Femur (tissue), 1 donor: ENCODE measurements around the gene PXDN.

Experiments
- DNase-seq: peaks from one replicate; pipeline ENCODE4 v3.0.0-alpha.2; 2017

PXDN gene

DNA sequence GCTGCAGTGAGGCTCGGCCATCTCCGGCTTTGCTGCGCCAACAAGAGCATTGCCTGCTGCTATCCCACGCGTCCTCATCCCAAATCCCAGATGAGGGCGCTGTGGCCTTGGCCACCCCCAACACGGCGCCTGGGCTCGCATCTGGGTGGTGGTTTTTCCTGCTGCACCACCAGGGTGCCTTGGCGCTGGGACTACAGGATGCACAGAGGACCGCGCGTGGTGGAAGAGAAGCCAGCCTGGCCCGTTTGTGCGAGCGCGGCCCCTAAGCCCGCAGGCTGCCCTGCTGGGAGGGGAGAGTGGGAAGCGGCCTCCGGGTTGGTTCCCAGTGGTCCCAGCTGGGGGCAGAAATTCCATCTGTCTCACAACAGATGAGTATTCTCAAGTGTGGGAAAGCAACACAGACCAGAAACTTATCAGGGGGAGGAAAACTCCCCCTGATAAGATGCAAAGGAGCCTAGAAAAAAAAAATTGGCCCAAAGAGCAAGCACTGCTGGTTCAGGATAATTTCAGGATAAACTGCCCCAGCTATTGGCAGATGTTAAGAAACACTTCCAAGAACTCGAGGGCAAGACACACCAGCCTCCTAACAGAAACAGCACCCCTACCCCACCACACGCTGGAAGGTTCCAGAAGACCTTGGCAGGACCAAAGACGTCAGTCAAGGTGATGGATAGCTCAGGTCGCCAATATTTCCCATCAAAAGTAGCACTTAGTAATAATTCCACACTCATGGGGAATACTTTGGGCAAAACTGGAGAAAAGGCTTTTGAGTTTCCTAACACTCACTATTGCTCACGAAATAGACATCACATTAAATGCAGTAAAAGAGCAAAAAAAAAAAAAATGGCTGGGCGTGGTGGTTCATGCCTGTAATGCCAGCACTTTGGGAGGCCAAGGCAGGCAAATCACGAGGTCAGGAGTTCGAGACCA, 152.1 kb downstream of the PXDN start:
- DNase-seq: peak; percentile 75

DNA sequence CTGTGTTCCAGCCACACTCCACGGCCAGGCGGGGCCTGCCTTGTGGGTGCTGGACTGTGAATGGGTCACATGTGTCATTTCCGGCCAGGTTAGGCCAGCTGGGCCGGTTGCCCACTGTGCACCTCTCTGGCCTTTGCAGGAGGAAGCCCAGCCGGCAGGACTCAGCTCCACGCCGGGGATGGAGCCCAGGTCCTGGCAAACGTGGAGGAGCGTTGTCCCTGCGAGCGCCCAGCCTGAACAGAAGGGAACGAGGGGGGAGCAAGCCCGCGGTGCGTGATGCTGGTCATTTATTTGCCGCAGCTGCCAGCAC, 152.9 kb downstream of the PXDN start:
- peak; percentile 26 for DNase-seq

DNA sequence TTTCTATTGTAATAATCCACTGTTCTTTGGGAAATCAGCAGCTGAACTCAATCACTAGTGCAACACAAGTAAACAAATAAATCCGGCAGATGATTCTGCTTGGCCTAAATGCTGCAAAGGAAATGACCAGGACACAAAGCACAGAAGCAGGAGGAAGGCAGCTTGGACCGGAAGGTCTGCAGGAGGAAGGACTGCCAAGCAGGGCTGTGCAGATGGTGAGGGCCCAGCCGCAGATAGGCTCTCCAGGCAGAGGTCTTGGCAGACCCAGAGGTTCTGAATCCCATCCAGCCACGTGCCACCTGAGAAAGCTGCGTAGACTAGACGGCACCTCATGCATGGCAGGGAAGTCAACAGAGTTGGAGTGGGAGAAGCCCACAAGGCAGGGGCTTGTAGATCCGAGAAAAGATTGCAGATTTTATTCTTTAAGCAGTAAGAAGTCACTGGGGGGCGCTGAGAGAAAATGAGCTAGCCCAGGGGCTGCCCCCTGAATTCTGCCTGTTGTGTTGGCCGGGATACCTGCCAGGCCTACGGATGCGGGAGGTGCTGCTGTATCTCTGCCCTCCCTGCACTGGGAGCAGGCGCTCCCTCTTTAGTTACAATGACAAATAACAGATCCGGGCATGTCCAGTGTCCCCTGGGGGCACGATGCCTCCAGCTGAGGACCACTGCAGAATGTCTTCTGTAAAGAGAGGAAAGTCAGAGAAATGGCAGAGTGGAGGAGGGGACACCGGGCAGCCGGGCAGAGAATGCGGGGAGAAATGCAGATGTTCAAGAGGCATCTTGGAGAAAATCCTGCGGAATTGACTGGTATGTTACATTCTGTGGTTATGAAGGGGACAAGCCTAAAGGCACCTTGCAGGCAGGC, 153.5 kb downstream of the PXDN start:
- DNase-seq: peak; percentile 37

DNA sequence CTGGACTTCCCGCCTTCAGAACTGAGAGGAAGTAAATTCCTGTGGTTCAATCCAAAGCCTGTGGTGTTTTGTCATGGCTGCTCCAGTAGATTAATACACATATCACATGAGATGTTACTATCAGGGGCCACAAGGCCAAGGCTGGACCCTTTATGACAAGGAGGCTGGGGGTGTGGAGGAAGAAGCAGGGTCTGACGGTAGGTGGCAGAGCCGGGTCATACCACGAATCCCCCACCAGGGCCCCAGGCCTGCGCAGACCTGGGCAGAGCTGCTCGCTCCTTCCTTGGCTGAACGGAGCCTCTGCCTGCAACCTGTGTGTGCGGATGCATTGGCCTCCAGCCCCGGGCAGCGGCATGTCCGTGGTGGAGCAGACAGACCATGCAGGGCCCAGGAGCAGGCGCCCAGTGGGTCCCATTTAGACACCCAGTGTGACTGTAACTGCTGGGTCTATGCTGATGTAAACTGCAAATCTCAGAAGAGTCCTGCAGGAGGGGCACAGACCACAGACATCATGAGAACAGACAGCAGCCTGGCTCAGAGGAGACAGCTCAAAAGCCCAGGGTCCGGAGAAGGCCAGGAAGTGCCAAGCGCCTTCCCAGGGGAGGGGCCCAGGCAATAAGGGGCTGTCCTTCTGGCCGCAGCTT, 155.2 kb downstream of the PXDN start:
- DNase-seq: no peak

DNA sequence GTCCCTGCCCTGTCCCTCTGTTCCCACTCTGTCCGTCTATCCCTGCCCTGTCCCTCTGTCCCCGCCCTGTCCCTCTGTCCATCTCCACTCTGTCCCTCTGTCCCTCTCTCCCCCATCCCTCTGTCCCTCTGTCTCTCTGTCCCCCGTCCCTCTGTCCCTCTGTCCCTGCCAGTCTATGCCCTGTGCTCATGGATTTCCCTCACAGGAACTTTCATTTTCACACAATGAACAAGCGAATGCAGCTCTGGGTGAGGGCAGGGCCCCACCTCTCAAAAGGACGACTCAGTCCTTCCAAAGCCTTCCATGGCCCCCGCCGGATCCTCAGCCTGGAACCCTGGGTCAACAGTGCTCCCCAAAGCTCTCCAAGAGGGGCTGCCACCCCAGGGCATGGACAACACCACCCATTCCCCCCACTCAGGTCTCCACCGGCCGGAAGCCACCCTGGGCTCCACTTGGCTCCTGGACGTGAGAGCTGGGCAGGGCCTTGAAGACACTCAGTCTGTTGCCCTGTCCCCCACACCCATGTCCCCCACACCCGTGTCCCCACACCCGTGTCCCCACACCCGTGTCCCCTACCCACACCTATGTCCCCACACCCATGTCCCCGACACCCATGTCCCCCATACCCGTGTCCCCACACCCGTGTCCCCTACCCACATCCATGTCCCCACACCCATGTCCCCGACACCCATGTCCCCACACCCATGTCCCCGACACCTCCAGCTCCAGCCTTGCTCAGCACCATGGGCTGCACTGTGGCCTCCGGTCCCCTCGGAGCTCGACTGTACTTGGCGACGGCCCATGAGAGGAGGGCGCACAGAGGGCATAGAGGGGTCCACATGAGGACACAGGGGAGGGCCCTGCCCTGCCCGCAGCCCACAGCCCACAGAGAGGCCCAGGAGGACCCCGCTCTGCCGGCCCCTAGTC, 156.0 kb downstream of the PXDN start:
- no peak for DNase-seq

DNA sequence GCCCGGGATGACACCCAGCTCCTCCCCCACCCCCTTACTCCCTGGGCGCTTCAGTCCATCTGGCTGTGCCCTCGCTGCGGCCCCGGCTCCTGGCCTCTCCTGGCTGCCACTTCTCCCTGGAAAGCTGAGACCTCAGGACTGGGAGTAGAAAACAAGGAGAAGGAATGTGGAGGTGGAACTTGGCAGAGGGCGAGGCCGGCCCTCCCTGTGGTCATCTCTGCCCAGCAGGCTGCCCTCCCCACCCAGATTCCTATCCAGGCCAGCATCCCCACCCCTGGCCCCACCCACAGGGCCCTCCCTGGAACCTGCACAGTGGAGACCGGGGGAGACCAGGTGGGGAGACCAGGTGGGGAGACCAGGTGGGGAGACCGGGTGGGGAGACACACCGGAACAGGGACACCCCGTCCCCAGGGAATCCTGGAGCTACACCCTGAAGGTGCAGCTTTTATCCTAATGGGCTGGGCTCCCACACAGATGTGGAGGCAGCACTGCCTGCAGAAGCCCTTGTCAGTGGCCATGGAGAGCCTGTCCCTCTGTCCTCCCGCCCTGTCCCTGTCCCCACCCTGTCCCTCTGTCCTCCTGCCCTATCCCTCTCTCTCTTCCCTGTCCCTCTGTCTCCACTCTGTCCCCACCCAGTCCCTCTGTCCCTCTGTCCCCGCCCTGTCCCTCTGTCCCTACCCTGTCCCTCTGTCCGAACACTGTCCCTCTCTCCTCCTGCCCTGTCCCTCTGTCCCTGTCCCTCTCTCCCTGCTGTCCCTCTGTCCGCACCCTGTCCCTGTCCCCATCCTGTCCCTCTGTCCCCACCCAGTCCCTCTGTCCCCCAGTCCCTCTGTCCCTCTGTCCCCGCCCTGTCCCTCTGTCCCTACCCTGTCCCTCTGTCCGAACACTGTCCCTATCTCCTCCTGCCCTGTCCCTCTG, 157.1 kb downstream of the PXDN start:
- peak; percentile 24 for DNase-seq

DNA sequence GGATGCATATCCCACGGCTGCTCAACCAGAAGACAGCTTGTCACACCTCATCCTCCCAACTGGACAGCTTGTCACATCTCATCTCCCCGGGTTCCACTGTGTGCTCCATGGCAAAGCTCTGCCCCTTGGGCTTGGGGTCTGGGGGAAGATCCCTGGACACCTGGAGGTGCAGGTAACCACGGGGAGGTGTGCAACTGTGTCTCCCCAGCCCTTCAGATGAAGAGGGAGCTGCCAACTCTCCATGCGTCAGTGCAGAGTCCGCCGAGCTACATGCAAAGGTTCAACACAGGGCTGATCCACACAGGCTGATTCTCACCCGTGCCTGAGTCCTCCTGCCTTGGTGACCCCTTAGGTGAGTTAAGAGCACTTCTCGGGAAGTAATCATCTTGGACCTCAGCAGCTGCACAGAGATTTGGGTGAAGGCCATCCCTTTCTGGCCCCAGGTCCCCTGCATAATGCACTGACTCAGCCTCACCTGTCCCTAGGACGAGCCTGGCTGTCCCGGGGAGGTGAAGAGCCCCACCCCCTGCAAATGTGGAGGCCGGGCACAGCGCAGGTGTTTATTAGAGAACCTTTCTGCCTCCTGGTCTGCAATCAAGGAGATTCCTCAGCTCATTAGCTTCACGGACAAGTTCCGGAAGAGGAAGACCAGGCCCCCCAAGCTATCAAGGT, 157.9 kb downstream of the PXDN start:
- no peak for DNase-seq

DNA sequence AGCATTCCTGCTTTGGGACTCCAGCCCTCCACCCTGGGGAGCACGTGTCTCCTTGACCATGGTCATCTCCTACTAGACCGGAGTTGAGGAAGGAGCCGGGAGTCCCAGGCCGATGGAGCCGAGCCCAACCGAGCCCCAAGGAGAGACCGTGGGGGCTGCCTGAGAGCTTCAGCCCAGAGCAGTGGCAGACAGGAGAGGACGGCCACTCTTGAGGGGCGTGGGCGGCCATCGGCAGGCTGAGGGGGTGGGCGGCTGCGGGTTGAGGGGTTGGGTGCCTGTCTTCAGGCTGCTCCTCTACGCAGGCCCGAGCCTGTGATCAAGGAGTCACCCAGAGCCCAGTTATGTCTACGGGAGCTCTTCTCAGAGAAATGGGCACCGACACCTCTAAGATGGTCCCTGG, 158.7 kb downstream of the PXDN start:
- peak; percentile 10 for DNase-seq

DNA sequence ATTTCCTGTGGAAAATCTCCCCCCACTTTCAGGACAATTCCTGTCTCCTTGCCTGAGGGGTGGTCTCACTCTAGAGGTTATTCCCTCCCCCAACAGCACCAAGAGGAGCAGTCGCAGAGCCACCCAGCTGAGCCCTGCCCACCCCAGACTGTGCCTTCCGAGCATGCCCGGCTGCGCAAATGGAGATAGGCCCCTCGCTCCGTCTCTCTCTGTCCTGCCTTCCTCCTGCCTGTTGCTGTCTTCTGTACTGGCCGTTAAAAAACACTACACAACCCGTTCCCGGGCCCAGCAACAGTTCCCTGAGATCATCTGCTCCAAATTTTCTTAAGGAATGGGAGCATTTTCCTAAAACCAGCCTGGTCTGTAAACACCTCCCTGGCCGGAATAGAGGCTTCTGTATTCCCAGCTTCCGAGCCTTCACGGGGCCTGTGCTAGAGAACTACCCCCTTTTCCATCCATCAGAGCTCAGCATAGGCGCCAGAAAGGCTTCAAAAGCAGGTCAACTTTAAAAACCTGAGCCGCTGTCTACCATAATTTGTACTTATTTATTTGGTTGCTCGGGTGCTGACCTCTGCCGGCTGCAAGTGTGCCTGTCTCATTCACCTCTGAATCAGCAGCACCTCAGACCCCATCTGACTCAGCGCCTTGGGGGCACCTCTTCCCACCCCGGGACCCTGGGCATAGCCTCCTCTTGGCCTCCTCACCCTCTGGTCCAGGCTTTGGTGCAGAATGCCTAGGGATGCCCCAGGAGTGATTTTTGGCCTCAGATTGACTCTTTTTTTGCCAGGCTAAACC, 159.4 kb downstream of the PXDN start:
- no peak for DNase-seq

DNA sequence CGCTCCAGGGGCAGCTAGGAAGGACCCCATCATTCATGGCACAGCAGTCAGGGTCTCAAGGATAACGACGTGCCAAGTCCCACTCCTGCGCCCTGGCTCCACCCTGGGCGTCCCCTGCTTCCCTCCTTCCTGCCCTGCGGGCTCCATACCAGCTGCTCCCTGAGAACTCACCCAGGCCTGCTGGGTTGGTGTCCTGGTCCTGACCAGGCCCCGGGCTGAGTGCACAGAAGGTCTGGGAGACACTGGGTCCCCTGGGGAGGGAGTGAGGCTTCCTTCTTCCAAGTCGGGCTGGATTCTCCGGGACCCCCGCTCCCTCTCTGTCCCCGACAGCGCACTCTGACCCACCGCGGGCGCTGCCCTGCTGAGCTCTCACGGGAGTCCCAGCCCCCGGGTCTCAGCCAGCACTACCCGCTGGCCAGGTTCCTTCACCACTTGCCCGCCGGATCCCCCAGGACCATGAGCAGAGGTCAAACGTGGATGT, 160.2 kb downstream of the PXDN start:
- DNase-seq: peak; percentile 13

DNA sequence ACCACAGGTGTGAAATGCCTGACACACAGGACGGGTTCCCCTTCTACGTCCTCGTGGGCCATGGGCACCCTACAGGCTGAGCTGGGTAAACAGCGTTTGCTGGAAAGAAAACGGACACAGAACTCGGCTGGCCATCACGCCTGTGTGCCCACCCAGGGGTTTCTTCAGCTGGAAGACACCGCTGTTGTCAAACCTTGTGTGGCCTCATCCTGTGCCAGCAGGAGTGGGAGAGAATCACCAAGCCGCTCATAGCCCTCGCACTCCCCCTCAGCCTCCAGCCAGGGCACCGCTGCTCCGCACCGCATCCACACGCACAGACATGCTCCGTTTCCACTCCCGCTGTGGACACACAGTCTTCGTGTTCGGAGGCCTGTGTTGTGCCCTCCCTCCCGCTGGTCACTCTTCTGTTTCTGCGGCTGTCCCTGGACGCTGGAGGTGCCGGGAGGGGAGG, 161.4 kb downstream of the PXDN start:
- no peak for DNase-seq

DNA sequence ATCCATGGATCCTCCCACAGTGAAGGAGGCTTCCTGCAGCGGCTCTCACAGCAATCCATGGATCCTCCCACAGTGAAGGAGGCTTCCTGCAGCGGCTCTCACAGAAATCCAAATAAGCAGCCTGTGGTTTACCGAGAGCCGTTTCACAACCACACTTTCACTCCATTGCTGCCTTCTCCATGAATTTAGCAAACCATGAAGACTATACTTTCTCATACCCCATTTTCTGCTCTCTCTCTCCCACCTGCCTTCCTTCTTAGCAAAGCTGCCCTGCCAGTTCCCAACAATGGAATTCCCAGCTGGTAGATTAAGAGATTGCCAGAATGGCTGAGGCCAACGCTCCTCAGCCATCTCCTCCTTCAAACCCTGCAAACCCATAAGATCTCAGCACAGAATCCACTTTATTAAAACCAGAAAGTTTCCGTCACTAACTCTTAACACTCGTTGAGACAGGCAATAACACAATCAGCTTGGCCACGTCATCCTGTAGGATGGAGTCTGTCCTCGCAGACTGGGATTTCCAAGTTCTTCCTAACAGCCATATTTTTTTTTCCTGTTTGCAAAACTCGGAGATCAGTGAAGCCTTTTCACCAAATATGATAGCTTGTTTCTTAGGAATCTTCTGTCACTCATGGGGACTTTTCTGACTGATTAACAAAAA, 162.2 kb downstream of the PXDN start:
- DNase-seq: no peak
